ENCODE measurements around the gene SFXN5. TPM values are rescaled to one million over a fixed set of nuclear protein-coding genes. Genes with fewer than 3 reads are reported as not detected.
A peak's percentile ranks its signal among the peaks of the same experiment; 100 is the strongest.

The SFXN5 gene
- total and polyA plus RNA-seq, 2 of the 4 experiments (the other 2 are of a cell fraction), result 8.6 to 17.0 TPM

- Histone ChIP-seq H2BK15ac (ENCODE audit: low read depth, low read length) (peak overlapping the region; percentile 41; the same call in 1 of the 3 replicates), H2BK5ac (ENCODE audit: low read depth, low read length, poor library complexity, severe bottlenecking) (no peak overlapping the region), H2AK9ac (replicated peaks; ENCODE audit: low read depth, low read length, poor library complexity) (peak overlapping the region; percentile 85), H3K4me1 (ENCODE audit: control insufficient read depth, insufficient read depth, low read length) (peaks cover 10% of the 10 kb centered on the region; the same call in 1 of the 2 replicates), H3K56ac (ENCODE audit: extremely low read depth, insufficient read depth, low read length) (no peak overlapping the region), H2AK5ac (ENCODE audit: low read depth, low read length) (peak overlapping the region; percentile 85), H3K27ac (ENCODE audit: insufficient read depth, low read length) (no peak overlapping the region), H3K14ac (replicated peaks; ENCODE audit: low read depth, low read length) (peak overlapping the region; percentile 71; the same call in 1 of the 2 replicates), H3K23ac (ENCODE audit: low read depth, low read length) (0 out of 2 replicates have a peak overlapping the region, but pooled peaks have one; percentile 24), H3K9me3 (ENCODE audit: control insufficient read depth, insufficient read depth, low read length) (no peaks in the 10 kb centered on the region), H4K91ac (ENCODE audit: insufficient read depth, low read depth, low read length) (no peak overlapping the region; the same call in 1 of the 2 replicates), H3K9me1 (ENCODE audit: insufficient read depth, low read length) (peaks cover 15% of the 10 kb centered on the region), H2AFZ (replicated peaks; ENCODE audit: low read length, poor library complexity) (peak overlapping the region; percentile 78), H3K4ac (ENCODE audit: low read depth, low read length) (peak overlapping the region; percentile 75; the same call in 1 of the 2 replicates), H3K27me3 (ENCODE audit: control insufficient read depth, insufficient read depth, low read length) (peaks cover 4% of the 10 kb centered on the region; the same call in 1 of the 2 replicates), H3K79me1 (ENCODE audit: low read depth in 1 of 2, low read length in 2 of 2) (no peaks in the 10 kb centered on the region), H3K18ac (ENCODE audit: low read depth, low read length) (no peak overlapping the region), H3K4me3 (ENCODE audit: insufficient read depth, low read depth, low read length) (no peak overlapping the region), H3K36me3 (ENCODE audit: control insufficient read depth, insufficient read depth, low read length) (no peaks in the 10 kb centered on the region), H3K9ac (ENCODE audit: low read depth, low read length) (no peak overlapping the region), H4K8ac (ENCODE audit: low read depth in 2 of 2, low read length in 2 of 2) (peak overlapping the region in 1 of 2 experiments; percentile 61; a peak in 2 of 4 replicates), H3K4me2 (ENCODE audit: low read depth, low read length) (no peak overlapping the region; the same call in 1 of the 2 replicates), H2BK20ac (ENCODE audit: low read depth, low read length) (peak overlapping the region; percentile 88), H4K5ac (ENCODE audit: low read depth, low read length) (no peak overlapping the region), H4K20me1 (ENCODE audit: insufficient read depth, low read length) (peaks cover 9% of the 10 kb centered on the region; the same call in 1 of the 2 replicates), H2BK120ac (ENCODE audit: low read depth, low read length) (peak overlapping the region; percentile 66)
- CTCF ChIA-PET, result interaction anchor here (0.6 to 1.0 kb wide), 2 partner anchors 33 to 216 kb away, joined by 3 read pairs; no protein-coding TSS in a partner anchor
- TF ChIP-seq NFE2L2 (IDR thresholded peaks at IDR 0.05; ENCODE audit: low read depth, low read length), result no peak
- TF ChIP-seq CEBPB (IDR thresholded peaks at IDR 0.05; ENCODE audit: low read depth, low read length), result no peak
- TF ChIP-seq RAD21 (IDR thresholded peaks at IDR 0.05; ENCODE audit: low read length), result no peak
- no peak for TF ChIP-seq CHD1 (IDR thresholded peaks at IDR 0.05; ENCODE audit: low read depth, low read length)
- TF ChIP-seq MAZ (IDR thresholded peaks at IDR 0.05; ENCODE audit: borderline replicate concordance, low read depth, low read length), result 0 out of 2 replicates have a peak, but pooled peaks have one; percentile 14
- POLR2A ChIA-PET (ENCODE audit: unreplicated experiment), result interaction anchor here (0.6 kb wide), 1 partner anchor 15 kb away, joined by 3 read pairs; no protein-coding TSS in a partner anchor
- dilution Hi-C loops (cut with HindIII; ENCODE audit: low sequenced_read_pairs, unreplicated experiment), result no loop called here
- DNase-seq (peak; percentile 81), ATAC-seq (ENCODE audit: low read depth) (peak; percentile 90)
- in situ Hi-C loops (cut with MboI; ENCODE audit: low sequenced_read_pairs), result no loop called here
- no TSS peak for BruUV-seq (replicated peaks)
- no CpG with 5 or more reads among the region's 6 CpGs for WGBS, 2 experiments (ENCODE audit: extremely low coverage in 2 of 2, insufficient read length in 1 of 2)
- intact Hi-C loops (cut with micrococcal nuclease), result no loop called here
Observed at GRCh38 chr2:72940786-72941185, 130.7 kb downstream of the SFXN5 start.

Data from IMR-90 (cell line).